IMR-90 (cell line): ENCODE measurements around the gene CAPZA3. TPM values are rescaled to one million over a fixed set of nuclear protein-coding genes. Genes with fewer than 3 reads are reported as not detected.

Experiments used
- ATAC-seq: fragments of 200-7000 bp; cut with Tn5 transposase; 2 replicates; pipeline ENCODE4 v1.9.1; 2020; ENCODE audit warnings: low read depth, mild to moderate bottlenecking, moderate library complexity
- BruUV-seq: library from RNA; stranded (reverse); fragments of 400-500 nt; replicated peaks from 2 replicates; lab custom pipeline; 2021; lab: Mats Ljungman, UMichigan
- CTCF ChIA-PET: fragments of 300-600 bp; formaldehyde crosslinking; extraction: SDS; loops from one replicate; lab custom pipeline; 2021; ENCODE audit warnings: antibody characterized with exemption; lab: Yijun Ruan, JAX
- POLR2A ChIA-PET: fragments of 300-600 bp; sonication (Branson Sonifier 250); formaldehyde crosslinking; loops from one replicate; lab custom pipeline; 2022; ENCODE audit warnings: antibody characterized with exemption; ENCODE audit not compliant: unreplicated experiment; lab: Charles Lee
- DNase-seq: peaks from one replicate; pipeline ENCODE4 v3.0.0; 2013
- H2AFZ ChIP-seq: replicated peaks from 2 replicates; pipeline ENCODE3; 2013; ENCODE audit warnings: low read length, mild to moderate bottlenecking; ENCODE audit not compliant: poor library complexity
- H2AK5ac ChIP-seq: 2 replicates; pipeline ENCODE4 v1.6.1; 2013; ENCODE audit warnings: low read depth, low read length, inconsistent platforms
- H2AK9ac ChIP-seq: replicated peaks from 2 replicates; pipeline ENCODE3; 2013; ENCODE audit warnings: mild to moderate bottlenecking, low read depth, low read length, moderate library complexity; ENCODE audit not compliant: poor library complexity
- H2BK120ac ChIP-seq: 2 replicates; pipeline ENCODE4 v1.6.1; 2013; ENCODE audit warnings: low read depth, low read length, inconsistent platforms
- H2BK15ac ChIP-seq: 3 replicates; pipeline ENCODE4 v1.6.1; 2013; ENCODE audit warnings: low read depth, low read length, inconsistent platforms
- H2BK20ac ChIP-seq: 2 replicates; pipeline ENCODE4 v1.6.1; 2013; ENCODE audit warnings: low read depth, mild to moderate bottlenecking, inconsistent platforms, low read length, moderate library complexity
- H2BK5ac ChIP-seq: 2 replicates; pipeline ENCODE4 v1.6.1; 2013; ENCODE audit warnings: mild to moderate bottlenecking, low read depth, low read length, inconsistent platforms; ENCODE audit not compliant: poor library complexity, severe bottlenecking
- H3K14ac ChIP-seq: replicated peaks from 2 replicates; pipeline ENCODE4 v1.6.1; 2013; ENCODE audit warnings: low read depth, low read length, inconsistent platforms
- H3K18ac ChIP-seq: 2 replicates; pipeline ENCODE4 v1.6.1; 2013; ENCODE audit warnings: low read depth, low read length, control low read depth
- H3K23ac ChIP-seq: 2 replicates; pipeline ENCODE4 v1.6.1; 2013; ENCODE audit warnings: low read depth, low read length, inconsistent platforms
- H3K27ac ChIP-seq: 2 replicates; pipeline ENCODE4 v1.5.1; 2013; ENCODE audit warnings: mild to moderate bottlenecking, control low read depth, low read length; ENCODE audit not compliant: insufficient read depth
- H3K27me3 ChIP-seq: 2 replicates; pipeline ENCODE4 v1.6.1; 2013; ENCODE audit warnings: low read length; ENCODE audit not compliant: control insufficient read depth, insufficient read depth
- H3K36me3 ChIP-seq: 2 replicates; pipeline ENCODE4 v1.6.1; 2013; ENCODE audit warnings: low read length, mixed read lengths; ENCODE audit not compliant: control insufficient read depth, insufficient read depth
- H3K4ac ChIP-seq: 2 replicates; pipeline ENCODE4 v1.6.1; 2013; ENCODE audit warnings: low read depth, low read length, inconsistent platforms
- H3K4me1 ChIP-seq: 2 replicates; pipeline ENCODE4 v1.6.1; 2013; ENCODE audit warnings: low read length, mixed read lengths; ENCODE audit not compliant: control insufficient read depth, insufficient read depth
- H3K4me2 ChIP-seq: 2 replicates; pipeline ENCODE4 v1.6.1; 2013; ENCODE audit warnings: low read depth, mild to moderate bottlenecking, control low read depth, low read length, moderate library complexity
- H3K4me3 ChIP-seq: 2 replicates; pipeline ENCODE4 v1.5.1; 2013; ENCODE audit warnings: low read depth, mild to moderate bottlenecking, control low read depth, low read length, moderate library complexity; ENCODE audit not compliant: insufficient read depth
- H3K56ac ChIP-seq: 2 replicates; pipeline ENCODE4 v1.6.1; 2013; ENCODE audit warnings: low read length, inconsistent platforms; ENCODE audit not compliant: insufficient read depth; ENCODE audit errors: extremely low read depth
- H3K79me1 ChIP-seq, 2 experiments: 2 replicates each; pipeline ENCODE4 v1.6.1; 2013; ENCODE audit warnings: low read length in 2 of 2, inconsistent platforms in 1 of 2, low read depth in 1 of 2
- H3K9ac ChIP-seq: 2 replicates; pipeline ENCODE4 v1.6.1; 2013; ENCODE audit warnings: low read depth, low read length, control low read depth
- H3K9me1 ChIP-seq: 2 replicates; pipeline ENCODE4 v1.6.1; 2013; ENCODE audit warnings: low read length, inconsistent platforms; ENCODE audit not compliant: insufficient read depth
- H3K9me3 ChIP-seq: 2 replicates; pipeline ENCODE4 v1.6.1; 2013; ENCODE audit warnings: low read length; ENCODE audit not compliant: control insufficient read depth, insufficient read depth
- H4K20me1 ChIP-seq: 2 replicates; pipeline ENCODE4 v1.6.1; 2013; ENCODE audit warnings: low read length, inconsistent platforms; ENCODE audit not compliant: insufficient read depth
- H4K5ac ChIP-seq: 2 replicates; pipeline ENCODE4 v1.6.1; 2013; ENCODE audit warnings: mild to moderate bottlenecking, low read depth, low read length, control low read depth
- H4K8ac ChIP-seq, 2 experiments: 2 replicates each; pipeline ENCODE4 v1.6.1; 2013; ENCODE audit warnings: low read depth in 2 of 2, low read length in 2 of 2, control low read depth in 1 of 2, inconsistent platforms in 1 of 2
- H4K91ac ChIP-seq: 2 replicates; pipeline ENCODE4 v1.6.1; 2013; ENCODE audit warnings: low read depth, low read length, inconsistent platforms; ENCODE audit not compliant: insufficient read depth
- CEBPB ChIP-seq: IDR thresholded peaks from 2 replicates; pipeline ENCODE4 v1.6.1; 2012; ENCODE audit warnings: low read depth, low read length, improper control_type of control experiment
- CHD1 ChIP-seq: IDR thresholded peaks from 2 replicates; pipeline ENCODE4 v1.6.1; 2012; ENCODE audit warnings: low read depth, low read length, improper control_type of control experiment
- FOS ChIP-seq: fragments of 150-350 bp; IDR thresholded peaks from 2 replicates; pipeline ENCODE4 v1.6.1; 2016; ENCODE audit warnings: low read depth, low read length
- MAZ ChIP-seq: IDR thresholded peaks from 2 replicates; pipeline ENCODE4 v1.6.1; 2012; ENCODE audit warnings: low read depth, mild to moderate bottlenecking, low read length, improper control_type of control experiment, moderate library complexity, borderline replicate concordance
- RAD21 ChIP-seq: IDR thresholded peaks from 2 replicates; pipeline ENCODE4 v1.6.1; 2012; ENCODE audit warnings: low read length, improper control_type of control experiment
- SMC3 ChIP-seq: fragments of 150-350 bp; IDR thresholded peaks from 2 replicates; pipeline ENCODE4 v1.6.1; 2016; ENCODE audit warnings: low read depth, mild to moderate bottlenecking, antibody characterized with exemption, low read length, moderate library complexity
- dilution Hi-C: fragments of 300-500 bp; cut with HindIII; formaldehyde crosslinking; loops from one replicate; pipeline ENCODE4 v1.14.3; 2018; ENCODE audit warnings: low sequenced_read_pairs; ENCODE audit not compliant: unreplicated experiment
- in situ Hi-C: fragments of 300-500 bp; cut with MboI; formaldehyde crosslinking; loops from 3 replicates; pipeline ENCODE4 v1.14.3; 2019; ENCODE audit warnings: low sequenced_read_pairs, inconsistent platforms, mixed read lengths
- intact Hi-C: fragments of 100-400 bp; cut with micrococcal nuclease; formaldehyde crosslinking; loops from 2 replicates; pipeline ENCODE4 v1.10.0; 2022
- polyA plus RNA-seq, 3 experiments: library from polyadenylated mRNA; depleted of rRNA; stranded (reverse); fragments of >200 nt; gene quantifications; 2 replicates each; pipeline ENCODE4 v1.2.3, GENCODE V29; 2012; ENCODE audit warnings: low replicate concordance in 1 of 3
- total RNA-seq: library from RNA; depleted of rRNA; stranded (reverse); fragments of >200 nt; gene quantifications from 2 replicates; pipeline ENCODE4 v1.2.3, GENCODE V29; 2012

The CAPZA3 gene
- total and polyA plus RNA-seq, 2 of the 4 experiments (the other 2 are of a cell fraction), result not detected

DNA sequence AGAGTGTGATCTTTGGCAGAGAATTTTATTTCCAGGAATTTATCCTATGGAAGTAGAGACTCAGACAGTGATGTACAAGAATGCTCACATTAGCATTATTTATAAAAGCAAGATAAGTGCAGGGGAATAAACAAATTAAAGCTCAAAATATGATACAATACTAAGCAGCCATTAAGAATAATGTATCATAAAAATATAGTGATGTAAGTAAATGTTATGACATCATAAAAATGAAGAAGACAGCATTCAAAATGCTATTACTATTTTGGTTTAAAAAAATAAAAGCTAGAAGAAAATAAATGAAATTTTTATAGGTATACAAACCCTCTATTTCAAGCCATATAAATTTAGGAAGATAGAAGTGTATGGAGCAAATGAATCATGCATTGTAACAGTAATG is 17.2 kb upstream of the CAPZA3 start:
- BruUV-seq, result no TSS peak
- no peak overlapping the region for H3K9ac ChIP-seq
- no peak overlapping the region for H3K18ac ChIP-seq
- no peak overlapping the region for H3K14ac ChIP-seq
- H3K27ac ChIP-seq, result no peak overlapping the region
- no peak overlapping the region for H4K8ac ChIP-seq
- H3K79me1 ChIP-seq, result no peaks in the 10 kb centered on the region
- H3K36me3 ChIP-seq, result no peaks in the 10 kb centered on the region
- H2AFZ ChIP-seq, result no peak overlapping the region
- no peak overlapping the region for H4K91ac ChIP-seq
- peaks cover 3% of the 10 kb centered on the region for H3K4me1 ChIP-seq
- ChIA-PET CTCF (interaction anchor here (1.4 kb wide), 1 partner anchor 29 kb away, joined by 3 read pairs; no protein-coding TSS in a partner anchor), POLR2A (no interaction called here)
- H2BK20ac ChIP-seq, result no peak overlapping the region
- H3K27me3 ChIP-seq, result no peaks in the 10 kb centered on the region
- ATAC-seq, result no peak
- no peak overlapping the region for H3K4me3 ChIP-seq
- H2AK5ac ChIP-seq, result no peak overlapping the region
- H2BK5ac ChIP-seq, result peak overlapping the region; percentile 3
- no peak overlapping the region for H3K56ac ChIP-seq
- no peak for TF ChIP-seq CEBPB
- TF ChIP-seq SMC3, result no peak
- no peak for TF ChIP-seq FOS
- TF ChIP-seq CHD1, result no peak
- no peak for TF ChIP-seq RAD21
- TF ChIP-seq MAZ, result no peak
- no peaks in the 10 kb centered on the region for H4K20me1 ChIP-seq
- H2BK15ac ChIP-seq, result no peak overlapping the region
- H2BK120ac ChIP-seq, result no peak overlapping the region
- no peak for DNase-seq
- H3K4ac ChIP-seq, result no peak overlapping the region
- no peak overlapping the region for H3K23ac ChIP-seq
- H4K5ac ChIP-seq, result no peak overlapping the region
- intact Hi-C loops, result no loop called here
- no peak overlapping the region for H3K4me2 ChIP-seq
- no peaks in the 10 kb centered on the region for H3K9me3 ChIP-seq
- H2AK9ac ChIP-seq, result no peak overlapping the region
- H3K9me1 ChIP-seq, result peaks cover 2% of the 10 kb centered on the region
- dilution Hi-C loops, result no loop called here
- in situ Hi-C loops, result no loop called here
